H9 (cell line): ENCODE data around the gene SQSTM1. TPM values are rescaled to one million over a fixed set of nuclear protein-coding genes. Genes with fewer than 3 reads are reported as not detected.

ENCODE experiments used
- DNase-seq: peaks from one replicate; pipeline ENCODE4 v3.0.0-alpha.2; 2017
- H2AFZ ChIP-seq: one replicate; pipeline ENCODE4 v1.6.1; 2013; ENCODE audit warnings: mild to moderate bottlenecking, low read length, control low read depth, moderate library complexity
- H2AK5ac ChIP-seq: 2 replicates; pipeline ENCODE4 v1.6.1; 2013; ENCODE audit warnings: low read length, control low read depth, mixed read lengths; ENCODE audit not compliant: insufficient read length
- H2BK120ac ChIP-seq: one replicate; pipeline ENCODE4 v1.6.1; 2013; ENCODE audit warnings: low read depth, mild to moderate bottlenecking, low read length, control low read depth, inconsistent platforms; ENCODE audit not compliant: poor library complexity, severe bottlenecking
- H2BK12ac ChIP-seq: 2 replicates; pipeline ENCODE4 v1.6.1; 2013; ENCODE audit warnings: low read length, control low read depth, mixed read lengths, low read depth; ENCODE audit not compliant: insufficient read length
- H2BK15ac ChIP-seq: 2 replicates; pipeline ENCODE4 v1.6.1; 2013; ENCODE audit warnings: low read depth, low read length, control low read depth
- H2BK20ac ChIP-seq: one replicate; pipeline ENCODE4 v1.6.1; 2013; ENCODE audit warnings: low read depth, mild to moderate bottlenecking, low read length, control low read depth, inconsistent platforms; ENCODE audit not compliant: poor library complexity, severe bottlenecking
- H2BK5ac ChIP-seq: 2 replicates; pipeline ENCODE4 v1.6.1; 2013; ENCODE audit warnings: low read length, control low read depth, mixed read lengths; ENCODE audit not compliant: insufficient read length
- H3K14ac ChIP-seq: 2 replicates; pipeline ENCODE4 v1.6.1; 2013; ENCODE audit warnings: low read length, control low read depth; ENCODE audit not compliant: insufficient read depth
- H3K18ac ChIP-seq: 2 replicates; pipeline ENCODE4 v1.6.1; 2013; ENCODE audit warnings: low read depth, mild to moderate bottlenecking, mixed read lengths, low read length, control low read depth; ENCODE audit not compliant: insufficient read length
- H3K23ac ChIP-seq: 2 replicates; pipeline ENCODE4 v1.6.1; 2013; ENCODE audit warnings: low read length, control low read depth, mixed read lengths, low read depth; ENCODE audit not compliant: insufficient read length
- H3K23me2 ChIP-seq: 2 replicates; pipeline ENCODE4 v1.6.1; 2013; ENCODE audit warnings: low read depth, mild to moderate bottlenecking, mixed read lengths, low read length, control low read depth; ENCODE audit not compliant: insufficient read length, poor library complexity, severe bottlenecking
- H3K27ac ChIP-seq: 2 replicates; pipeline ENCODE4 v1.5.1; 2013; ENCODE audit warnings: low read length, control low read depth, mixed read lengths, low read depth; ENCODE audit not compliant: insufficient read length
- H3K27me3 ChIP-seq: 2 replicates; pipeline ENCODE4 v1.6.1; 2013; ENCODE audit warnings: low read length, control low read depth, inconsistent platforms; ENCODE audit not compliant: insufficient read depth
- H3K4ac ChIP-seq: 2 replicates; pipeline ENCODE4 v1.6.1; 2013; ENCODE audit warnings: low read depth, mild to moderate bottlenecking, control low read depth, inconsistent platforms, low read length, moderate library complexity
- H3K4me1 ChIP-seq: 2 replicates; pipeline ENCODE4 v1.6.1; 2013; ENCODE audit warnings: low read length, control low read depth, inconsistent platforms; ENCODE audit not compliant: insufficient read depth
- H3K4me2 ChIP-seq: 2 replicates; pipeline ENCODE4 v1.6.1; 2013; ENCODE audit warnings: low read length, control low read depth, mixed read lengths; ENCODE audit not compliant: insufficient read length, insufficient read depth
- H3K56ac ChIP-seq: 2 replicates; pipeline ENCODE4 v1.6.1; 2013; ENCODE audit warnings: low read depth, mild to moderate bottlenecking, mixed read lengths, low read length, control low read depth; ENCODE audit not compliant: insufficient read length
- H3K79me1 ChIP-seq: 2 replicates; pipeline ENCODE4 v1.6.1; 2013; ENCODE audit warnings: low read depth, mild to moderate bottlenecking, moderate library complexity, low read length, control low read depth, inconsistent platforms; ENCODE audit not compliant: insufficient read depth, poor library complexity, severe bottlenecking
- H3K79me2 ChIP-seq: 2 replicates; pipeline ENCODE4 v1.6.1; 2013; ENCODE audit warnings: low read length, control low read depth, inconsistent platforms; ENCODE audit not compliant: insufficient read depth
- H3K9ac ChIP-seq: 2 replicates; pipeline ENCODE4 v1.6.1; 2013; ENCODE audit warnings: low read length, control low read depth, mixed read lengths; ENCODE audit not compliant: insufficient read length; ENCODE audit errors: extremely low read depth
- H3K9me3 ChIP-seq: one replicate; pipeline ENCODE4 v1.6.1; 2013; ENCODE audit warnings: low read depth, low read length, inconsistent platforms; ENCODE audit not compliant: control insufficient read depth
- H3T11ph ChIP-seq: one replicate; pipeline ENCODE4 v1.6.1; 2013; ENCODE audit warnings: mild to moderate bottlenecking, low read length, control low read depth, inconsistent platforms
- H4K20me1 ChIP-seq: one replicate; pipeline ENCODE4 v1.6.1; 2013; ENCODE audit not compliant: control insufficient read depth, insufficient read length, insufficient read depth
- H4K5ac ChIP-seq: 2 replicates; pipeline ENCODE4 v1.6.1; 2013; ENCODE audit warnings: low read depth, mild to moderate bottlenecking, mixed read lengths, low read length, control low read depth; ENCODE audit not compliant: insufficient read length
- H4K8ac ChIP-seq: replicated peaks from 2 replicates; pipeline ENCODE4 v1.6.1; 2013; ENCODE audit warnings: low read length, control low read depth, mixed read lengths, low read depth; ENCODE audit not compliant: insufficient read length
- H4K91ac ChIP-seq: 2 replicates; pipeline ENCODE4 v1.6.1; 2013; ENCODE audit warnings: low read depth, mild to moderate bottlenecking, moderate library complexity, mixed read lengths, low read length, control low read depth; ENCODE audit not compliant: insufficient read length
- H3K27ac Mint-ChIP-seq, 3 experiments: 2 replicates in 2 of 3; 3 replicates in 1 of 3; pipeline ENCODE4 v1.8.0; 2020 to 2021; ENCODE audit warnings: mixed read lengths in 3 of 3, mild to moderate bottlenecking in 1 of 3, moderate library complexity in 1 of 3
- H3K27me3 Mint-ChIP-seq: 2 replicates; pipeline ENCODE4 v1.8.0; 2021; ENCODE audit warnings: low read depth, mild to moderate bottlenecking, moderate library complexity, mixed read lengths
- H3K36me3 Mint-ChIP-seq, 3 experiments: 2 replicates in 2 of 3; 3 replicates in 1 of 3; pipeline ENCODE4 v1.8.0; 2020 to 2021; ENCODE audit warnings: low read depth in 3 of 3, mixed read lengths in 3 of 3; ENCODE audit not compliant: insufficient read depth in 1 of 3
- H3K4me1 Mint-ChIP-seq, 2 experiments: 2 replicates each; pipeline ENCODE4 v1.8.0; 2020; ENCODE audit warnings: mixed read lengths in 2 of 2
- H3K4me3 Mint-ChIP-seq, 2 experiments: 2 replicates in 1 of 2; 3 replicates in 1 of 2; pipeline ENCODE4 v1.8.0; 2020 to 2021; ENCODE audit warnings: mild to moderate bottlenecking in 2 of 2, mixed read lengths in 2 of 2, moderate library complexity in 1 of 2
- H3K9me3 Mint-ChIP-seq, 2 experiments: 2 replicates in 1 of 2; 3 replicates in 1 of 2; pipeline ENCODE4 v1.8.0; 2020; ENCODE audit warnings: mild to moderate bottlenecking in 2 of 2, mixed read lengths in 2 of 2, moderate library complexity in 1 of 2
- CTCF ChIP-seq: fragments of 200-600 bp; sonication (generic); conservative IDR thresholded peaks from 3 replicates; pipeline ENCODE4 v1.8.0; 2021; ENCODE audit warnings: antibody characterized with exemption, mild to moderate bottlenecking
- WGBS: extraction: QIAGEN DNeasy Blood & Tissue Kit; methylation state at CpG from one replicate; pipeline ENCODE4 v1.1.7; 2013; ENCODE audit warnings: missing lambda C conversion rate, low lambda C conversion rate, mixed read lengths; ENCODE audit not compliant: insufficient read length; ENCODE audit errors: extremely low coverage; 5-methylcytosine and 5-hydroxymethylcytosine counted together
- total RNA-seq: library from RNA; stranded (reverse); gene quantifications from 2 replicates; pipeline ENCODE4 v1.2.1, GENCODE V29; 2021

Gene SQSTM1
- total RNA-seq, 1 experiment from 2014 or later, result 144 TPM

- H3K23me2 ChIP-seq, result peaks cover 12% of the 10 kb centered on the region
- H4K8ac ChIP-seq, result no peak overlapping the region
- no peak overlapping the region for H3K23ac ChIP-seq
- H3K36me3 Mint-ChIP-seq, result peaks cover 5 to 38% (median 22%) of the 10 kb centered on the region in 3 experiments; a peak in 6 of 7 replicates
- no peak overlapping the region for H3K18ac ChIP-seq
- H3K27me3 ChIP-seq, result no peaks in the 10 kb centered on the region
- no peak overlapping the region for H3K56ac ChIP-seq
- H2BK15ac ChIP-seq, result no peak overlapping the region
- no peaks in the 10 kb centered on the region for H3K79me2 ChIP-seq
- no peak overlapping the region for H2BK20ac ChIP-seq
- no peak overlapping the region for H3K14ac ChIP-seq
- no peak overlapping the region for H2BK5ac ChIP-seq
- no peak overlapping the region for H3K9ac ChIP-seq
- no peaks in the 10 kb centered on the region for H4K20me1 ChIP-seq
- no peaks in the 10 kb centered on the region for H3K9me3 ChIP-seq
- H3K4me2 ChIP-seq, result no peak overlapping the region
- no CpG with 5 or more reads among the region's 5 CpGs for WGBS
- H3K4me3 Mint-ChIP-seq, result no peak overlapping the region
- no peak for TF ChIP-seq CTCF
- DNase-seq, result no peak
- peaks cover 11% of the 10 kb centered on the region for H3K27me3 Mint-ChIP-seq
- H2AFZ ChIP-seq, result no peak overlapping the region
- H3K4me1 Mint-ChIP-seq, result peaks cover 21 to 22% of the 10 kb centered on the region in 2 experiments
- no peak overlapping the region for H3T11ph ChIP-seq
- H2BK120ac ChIP-seq, result no peak overlapping the region
- H3K4ac ChIP-seq, result no peak overlapping the region
- H4K5ac ChIP-seq, result no peak overlapping the region
- H3K9me3 Mint-ChIP-seq, result no peaks in the 10 kb centered on the region; a peak in 2 of 5 replicates
- no peak overlapping the region for H4K91ac ChIP-seq
- no peaks in the 10 kb centered on the region; the same call in 1 of the 2 replicates for H3K4me1 ChIP-seq
- no peak overlapping the region for H2AK5ac ChIP-seq
- no peaks in the 10 kb centered on the region for H3K79me1 ChIP-seq
- H3K27ac Mint-ChIP-seq, result no peak overlapping the region; a peak in 1 of 7 replicates
- H2BK12ac ChIP-seq, result no peak overlapping the region
- no peak overlapping the region for H3K27ac ChIP-seq
Observed at GRCh38 chr5:179812997-179813607, 7.6 kb upstream of the SQSTM1 start.
